Thoracic aorta (tissue), 2 donors: ENCODE results near the gene KLHL7. TPM values are rescaled to one million over a fixed set of nuclear protein-coding genes. Genes with fewer than 3 reads are reported as not detected.

ENCODE experiments used
- ATAC-seq: fragments of 150-250 bp; one replicate; pipeline ENCODE4 v1.8.0; 2017; ENCODE audit warnings: low read depth; ENCODE audit not compliant: insufficient number of reproducible peaks, low FRiP score
- DNase-seq: peaks from one replicate; pipeline ENCODE4 v3.0.0-alpha.2; 2020; ENCODE audit warnings: low spot score
- H3K27ac ChIP-seq, 2 donors: fragments of 200-600 bp; sonication (generic); 1 replicate in 1 of 2; 2 replicates in 1 of 2; pipeline ENCODE4 v1.5.1; 2016; ENCODE audit warnings: mild to moderate bottlenecking in 2 of 2, moderate library complexity in 2 of 2
- H3K27me3 ChIP-seq: fragments of 200-600 bp; sonication (generic); replicated peaks from 2 replicates; pipeline ENCODE4 v1.6.0; 2016; ENCODE audit warnings: mild to moderate bottlenecking; ENCODE audit not compliant: insufficient read depth
- H3K36me3 ChIP-seq: fragments of 200-600 bp; sonication (generic); one replicate; pipeline ENCODE4 v1.5.1; 2016
- H3K4me1 ChIP-seq, 2 donors: fragments of 200-600 bp; sonication (generic); 1 replicate in 1 of 2; 2 replicates in 1 of 2; pipeline versions ENCODE4 v1.5.1 to v1.6.0; 2016; ENCODE audit warnings: low read depth in 2 of 2, mild to moderate bottlenecking in 1 of 2; ENCODE audit not compliant: control insufficient read depth in 1 of 2
- H3K4me3 ChIP-seq: fragments of 200-600 bp; sonication (generic); 2 replicates; pipeline ENCODE4 v1.5.1; 2016; ENCODE audit warnings: mild to moderate bottlenecking
- H3K9me3 ChIP-seq: fragments of 200-600 bp; sonication (generic); 2 replicates; pipeline ENCODE4 v1.5.1; 2016
- total RNA-seq, 2 donors: library from RNA; depleted of rRNA; stranded (reverse); fragments of >200 nt; gene quantifications; one replicate each; pipeline versions ENCODE4 v1.1.0 to v1.2.3, GENCODE V29; 2016
- TF ChIP-seq, protein P1 (sequence below): fragments of 200-600 bp; sonication (generic); IDR thresholded peaks from one replicate; pipeline ENCODE4 v1.5.1; 2019; ENCODE audit warnings: antibody characterized with exemption

KLHL7 gene
- total RNA-seq, 2 donors from 2014 or later = 22.7 to 23.8 TPM

DNA sequence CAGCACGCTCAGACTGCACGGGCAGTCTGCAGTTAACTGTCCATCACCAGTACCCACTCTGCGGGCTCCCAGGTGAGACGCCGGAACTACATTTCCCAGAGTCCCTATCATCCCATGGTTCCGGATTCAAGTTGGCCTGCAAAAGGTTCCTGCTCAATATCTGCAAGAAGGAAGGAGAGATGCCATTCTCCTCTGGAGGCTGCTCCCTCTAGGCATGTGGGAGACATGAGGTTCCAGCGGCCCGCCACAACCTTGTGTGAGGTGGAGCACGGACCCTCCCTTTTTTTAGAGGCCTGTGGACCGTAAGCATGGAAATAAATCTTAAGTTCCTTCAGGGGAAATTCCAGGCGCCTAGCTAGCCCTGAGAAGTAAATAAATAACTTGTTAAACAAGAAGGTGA lies 106.0 kb downstream of the KLHL7 start:
- Histone ChIP-seq H3K27me3 (no peaks in the 10 kb centered on the region), H3K4me1 (no peaks in the 10 kb centered on the region), H3K4me3 (no peak overlapping the region), H3K9me3 (no peaks in the 10 kb centered on the region), H3K27ac (no peak overlapping the region), H3K36me3 (no peaks in the 10 kb centered on the region)
- ATAC-seq (no peak), DNase-seq (no peak)
- TF ChIP-seq, protein P1, sequence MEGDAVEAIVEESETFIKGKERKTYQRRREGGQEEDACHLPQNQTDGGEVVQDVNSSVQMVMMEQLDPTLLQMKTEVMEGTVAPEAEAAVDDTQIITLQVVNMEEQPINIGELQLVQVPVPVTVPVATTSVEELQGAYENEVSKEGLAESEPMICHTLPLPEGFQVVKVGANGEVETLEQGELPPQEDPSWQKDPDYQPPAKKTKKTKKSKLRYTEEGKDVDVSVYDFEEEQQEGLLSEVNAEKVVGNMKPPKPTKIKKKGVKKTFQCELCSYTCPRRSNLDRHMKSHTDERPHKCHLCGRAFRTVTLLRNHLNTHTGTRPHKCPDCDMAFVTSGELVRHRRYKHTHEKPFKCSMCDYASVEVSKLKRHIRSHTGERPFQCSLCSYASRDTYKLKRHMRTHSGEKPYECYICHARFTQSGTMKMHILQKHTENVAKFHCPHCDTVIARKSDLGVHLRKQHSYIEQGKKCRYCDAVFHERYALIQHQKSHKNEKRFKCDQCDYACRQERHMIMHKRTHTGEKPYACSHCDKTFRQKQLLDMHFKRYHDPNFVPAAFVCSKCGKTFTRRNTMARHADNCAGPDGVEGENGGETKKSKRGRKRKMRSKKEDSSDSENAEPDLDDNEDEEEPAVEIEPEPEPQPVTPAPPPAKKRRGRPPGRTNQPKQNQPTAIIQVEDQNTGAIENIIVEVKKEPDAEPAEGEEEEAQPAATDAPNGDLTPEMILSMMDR = no peak

- no peak for ATAC-seq
- DNase-seq = no peak
Measured at GRCh38 chr7:23212395-23212794, 106.8 kb downstream of the KLHL7 start.

DNA sequence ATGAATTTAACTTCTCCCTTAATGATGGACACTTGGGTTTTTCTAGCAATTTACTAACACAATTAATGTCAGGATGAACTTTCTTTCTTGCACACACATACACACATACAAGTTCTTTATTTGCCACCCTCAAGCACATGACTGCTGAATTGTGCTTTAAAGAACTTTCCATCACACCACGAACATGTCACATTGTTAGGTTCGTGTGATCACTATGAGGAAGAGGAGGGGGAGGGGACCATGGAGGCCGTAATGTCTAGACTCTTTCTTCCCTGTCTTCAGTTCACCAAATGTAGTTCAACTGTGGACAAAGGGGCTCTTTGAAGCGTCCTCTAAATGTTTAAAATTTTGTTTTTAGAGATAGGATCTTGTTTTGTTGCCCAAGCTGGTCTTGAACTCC lies 107.3 kb downstream of the KLHL7 start:
- Histone ChIP-seq H3K27me3 (no peaks in the 10 kb centered on the region), H3K36me3 (no peaks in the 10 kb centered on the region), H3K27ac (no peak overlapping the region), H3K4me1 (no peaks in the 10 kb centered on the region), H3K9me3 (no peaks in the 10 kb centered on the region), H3K4me3 (no peak overlapping the region)
- TF ChIP-seq, protein P1 = no peak
- DNase-seq (no peak), ATAC-seq (no peak)

More at GRCh38 chr7:23212395-23212794, 106.8 kb downstream of the KLHL7 start:
- no peaks in the 10 kb centered on the region for H3K4me1 ChIP-seq
- H3K36me3 ChIP-seq = no peaks in the 10 kb centered on the region
- H3K27ac ChIP-seq = no peak overlapping the region
- TF ChIP-seq, protein P1 = no peak
- no peaks in the 10 kb centered on the region for H3K9me3 ChIP-seq
- no peak overlapping the region for H3K4me3 ChIP-seq
- H3K27me3 ChIP-seq = no peaks in the 10 kb centered on the region

GRCh38 chr7:23213755-23214154 lies 108.2 kb downstream of the KLHL7 start:
- TF ChIP-seq, protein P1 = no peak
- Histone ChIP-seq H3K27me3 (no peaks in the 10 kb centered on the region), H3K9me3 (no peaks in the 10 kb centered on the region), H3K4me1 (no peaks in the 10 kb centered on the region), H3K27ac (no peak overlapping the region), H3K36me3 (no peaks in the 10 kb centered on the region), H3K4me3 (no peak overlapping the region)
- no peak for DNase-seq
- ATAC-seq = no peak

- no peak overlapping the region for H3K4me3 ChIP-seq
- TF ChIP-seq, protein P1 = no peak
- H3K36me3 ChIP-seq = no peaks in the 10 kb centered on the region
Measured at GRCh38 chr7:23214423-23214822, 108.8 kb downstream of the KLHL7 start.

More at GRCh38 chr7:23214423-23214822, 108.8 kb downstream of the KLHL7 start:
- Histone ChIP-seq H3K27me3 (no peaks in the 10 kb centered on the region), H3K4me1 (no peaks in the 10 kb centered on the region), H3K27ac (no peak overlapping the region), H3K9me3 (no peaks in the 10 kb centered on the region)
- ATAC-seq = no peak
- DNase-seq = no peak
